ENCODE data around the gene TOX2. TPM values are rescaled to one million over a fixed set of nuclear protein-coding genes. Genes with fewer than 3 reads are reported as not detected.

The TOX2 gene
- total RNA-seq, 2 experiments from 2014 or later, result 0.23 TPM; not detected in 1

DNA sequence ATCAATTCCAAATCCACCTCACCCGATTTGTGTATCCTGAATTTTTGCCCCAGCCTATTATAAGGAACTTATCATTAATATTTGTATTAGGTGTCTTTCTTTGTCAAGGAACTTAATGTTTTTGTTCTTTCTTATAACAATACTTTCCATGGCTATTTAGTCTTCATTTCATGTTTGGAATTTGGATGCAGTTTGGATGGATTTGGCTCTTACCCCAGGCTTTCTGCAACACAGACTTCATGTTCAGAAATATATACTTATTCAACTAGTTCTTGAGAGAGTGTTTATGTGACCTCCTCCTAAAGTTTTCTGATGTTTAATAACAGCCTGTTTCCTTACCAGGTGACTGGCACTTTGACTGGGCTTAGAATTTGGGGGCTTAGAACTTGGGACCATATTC is 35.9 kb upstream of the TOX2 start:
- TF ChIP-seq, protein P1, sequence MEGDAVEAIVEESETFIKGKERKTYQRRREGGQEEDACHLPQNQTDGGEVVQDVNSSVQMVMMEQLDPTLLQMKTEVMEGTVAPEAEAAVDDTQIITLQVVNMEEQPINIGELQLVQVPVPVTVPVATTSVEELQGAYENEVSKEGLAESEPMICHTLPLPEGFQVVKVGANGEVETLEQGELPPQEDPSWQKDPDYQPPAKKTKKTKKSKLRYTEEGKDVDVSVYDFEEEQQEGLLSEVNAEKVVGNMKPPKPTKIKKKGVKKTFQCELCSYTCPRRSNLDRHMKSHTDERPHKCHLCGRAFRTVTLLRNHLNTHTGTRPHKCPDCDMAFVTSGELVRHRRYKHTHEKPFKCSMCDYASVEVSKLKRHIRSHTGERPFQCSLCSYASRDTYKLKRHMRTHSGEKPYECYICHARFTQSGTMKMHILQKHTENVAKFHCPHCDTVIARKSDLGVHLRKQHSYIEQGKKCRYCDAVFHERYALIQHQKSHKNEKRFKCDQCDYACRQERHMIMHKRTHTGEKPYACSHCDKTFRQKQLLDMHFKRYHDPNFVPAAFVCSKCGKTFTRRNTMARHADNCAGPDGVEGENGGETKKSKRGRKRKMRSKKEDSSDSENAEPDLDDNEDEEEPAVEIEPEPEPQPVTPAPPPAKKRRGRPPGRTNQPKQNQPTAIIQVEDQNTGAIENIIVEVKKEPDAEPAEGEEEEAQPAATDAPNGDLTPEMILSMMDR (conservative IDR thresholded peaks at IDR 0.05; ENCODE audit: low read length), result no peak
- TF ChIP-seq EZH2phosphoT487 (IDR thresholded peaks at IDR 0.05; ENCODE audit: borderline replicate concordance, low read depth, low read length), result no peak
- H3K36me3 ChIP-seq (ENCODE audit: insufficient read depth, low read length), result no peaks in the 10 kb centered on the region
- H3K27ac ChIP-seq (ENCODE audit: low read depth, low read length, poor library complexity, severe bottlenecking), result no peak overlapping the region
- H3K4me3 ChIP-seq (ENCODE audit: low read depth, low read length, poor library complexity, severe bottlenecking), result no peak overlapping the region
- H3K9me3 ChIP-seq (ENCODE audit: low read length), result no peaks in the 10 kb centered on the region
- intact Hi-C loops (cut with micrococcal nuclease; ENCODE audit: unreplicated experiment), result no loop called here
- DNase-seq (ENCODE audit: low spot score), result no peak
- no peak overlapping the region for H2AFZ ChIP-seq (ENCODE audit: low read length)
- no peaks in the 10 kb centered on the region for H3K4me1 ChIP-seq (ENCODE audit: insufficient read depth, low read length, poor library complexity, severe bottlenecking)
- H3K4me2 ChIP-seq (ENCODE audit: low read length), result no peak overlapping the region
- no peaks in the 10 kb centered on the region for H4K20me1 ChIP-seq (ENCODE audit: insufficient read depth, low read length)
- H3K79me2 ChIP-seq (ENCODE audit: insufficient read depth, low read depth, low read length), result no peaks in the 10 kb centered on the region; the same call in 1 of the 2 replicates
- ChIA-PET CTCF (ENCODE audit: unreplicated experiment) (no interaction called here), POLR2A (no interaction called here)
- H3K9me2 ChIP-seq (ENCODE audit: insufficient read depth, low read length), result no peaks in the 10 kb centered on the region
- no TSS peak for BruUV-seq (replicated peaks)

DNA sequence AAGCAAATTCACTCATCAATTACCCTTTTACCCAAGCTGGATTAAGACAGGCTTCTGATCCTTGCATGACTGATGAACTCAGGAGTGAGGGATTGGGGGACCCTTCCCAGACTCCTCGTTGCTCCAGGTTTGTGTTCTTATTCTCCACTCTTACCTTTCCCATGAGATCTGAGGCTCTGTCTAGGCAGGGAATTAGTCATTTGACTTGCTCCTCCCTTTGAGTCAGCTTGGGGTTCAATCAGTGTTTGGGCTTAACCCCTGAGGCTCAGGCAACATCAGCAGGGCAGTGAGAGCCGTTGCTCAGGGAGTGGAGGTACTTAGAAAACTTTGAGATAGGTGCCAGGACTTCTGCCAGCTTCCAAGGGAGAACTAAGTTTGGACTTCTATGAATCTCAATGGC is 20.7 kb upstream of the TOX2 start:
- H3K4me2 ChIP-seq (ENCODE audit: low read length), result no peak overlapping the region
- H3K4me3 ChIP-seq (ENCODE audit: low read depth, low read length, poor library complexity, severe bottlenecking), result no peak overlapping the region
- no peak overlapping the region for H2AFZ ChIP-seq (ENCODE audit: low read length)
- H3K9me3 ChIP-seq (ENCODE audit: low read length), result no peaks in the 10 kb centered on the region
- no peaks in the 10 kb centered on the region for H3K79me2 ChIP-seq (ENCODE audit: insufficient read depth, low read depth, low read length)
- no peaks in the 10 kb centered on the region for H4K20me1 ChIP-seq (ENCODE audit: insufficient read depth, low read length)
- H3K27ac ChIP-seq (ENCODE audit: low read depth, low read length, poor library complexity, severe bottlenecking), result no peak overlapping the region
- CTCF ChIA-PET (ENCODE audit: unreplicated experiment), result no interaction called here
- H3K4me1 ChIP-seq (ENCODE audit: insufficient read depth, low read length, poor library complexity, severe bottlenecking), result no peaks in the 10 kb centered on the region
- TF ChIP-seq, protein P1 (conservative IDR thresholded peaks at IDR 0.05; ENCODE audit: low read length), result no peak
- no peak for TF ChIP-seq EZH2phosphoT487 (IDR thresholded peaks at IDR 0.05; ENCODE audit: borderline replicate concordance, low read depth, low read length)
- DNase-seq (ENCODE audit: low spot score), result no peak
- no peaks in the 10 kb centered on the region for H3K36me3 ChIP-seq (ENCODE audit: insufficient read depth, low read length)
- BruUV-seq (replicated peaks), result no TSS peak
- no peaks in the 10 kb centered on the region for H3K9me2 ChIP-seq (ENCODE audit: insufficient read depth, low read length)
- intact Hi-C loops (cut with micrococcal nuclease; ENCODE audit: unreplicated experiment), result no loop called here
- POLR2A ChIA-PET, result no interaction called here

DNA sequence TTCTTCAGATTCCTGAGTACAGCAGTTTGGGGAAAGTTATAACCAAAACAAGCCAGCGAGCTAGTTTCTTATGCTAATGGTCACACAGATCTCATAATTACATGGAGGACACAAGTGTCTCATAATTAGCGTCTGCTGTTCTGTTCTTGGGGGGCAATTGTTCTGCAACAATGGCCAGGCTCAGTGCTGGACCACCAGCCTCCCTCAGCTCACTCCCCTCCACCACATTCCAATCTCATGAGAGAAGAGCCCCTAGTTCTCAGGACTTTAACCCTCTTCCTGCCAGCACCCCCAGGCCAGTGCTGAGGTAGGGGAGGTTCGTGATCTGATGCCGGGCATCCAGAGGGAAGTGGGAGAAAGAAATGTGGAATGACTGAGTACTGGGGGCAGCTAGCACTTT is 20.2 kb upstream of the TOX2 start:
- no peaks in the 10 kb centered on the region for H3K79me2 ChIP-seq (ENCODE audit: insufficient read depth, low read depth, low read length)

More for the DNA sequence above, 20.2 kb upstream of the TOX2 start:
- ChIA-PET POLR2A (interaction anchor here (0.7 kb wide), 1 partner anchor 48 kb away, joined by 3 read pairs; no protein-coding TSS in a partner anchor), CTCF (ENCODE audit: unreplicated experiment) (no interaction called here)
- DNase-seq (ENCODE audit: low spot score), result no peak
- no TSS peak for BruUV-seq (replicated peaks)
- Histone ChIP-seq H3K9me2 (ENCODE audit: insufficient read depth, low read length) (no peaks in the 10 kb centered on the region), H4K20me1 (ENCODE audit: insufficient read depth, low read length) (no peaks in the 10 kb centered on the region), H3K4me1 (ENCODE audit: insufficient read depth, low read length, poor library complexity, severe bottlenecking) (no peaks in the 10 kb centered on the region), H2AFZ (ENCODE audit: low read length) (no peak overlapping the region), H3K4me3 (ENCODE audit: low read depth, low read length, poor library complexity, severe bottlenecking) (no peak overlapping the region), H3K9me3 (ENCODE audit: low read length) (no peaks in the 10 kb centered on the region), H3K27ac (ENCODE audit: low read depth, low read length, poor library complexity, severe bottlenecking) (no peak overlapping the region), H3K36me3 (ENCODE audit: insufficient read depth, low read length) (no peaks in the 10 kb centered on the region), H3K4me2 (ENCODE audit: low read length) (no peak overlapping the region)
- TF ChIP-seq, protein P1 (conservative IDR thresholded peaks at IDR 0.05; ENCODE audit: low read length), result no peak
- TF ChIP-seq EZH2phosphoT487 (IDR thresholded peaks at IDR 0.05; ENCODE audit: borderline replicate concordance, low read depth, low read length), result no peak
- intact Hi-C loops (cut with micrococcal nuclease; ENCODE audit: unreplicated experiment), result no loop called here
